Mesothelial cell of epicardium (in vitro differentiated cells): ENCODE measurements around the gene SERPINF2. TPM values are rescaled to one million over a fixed set of nuclear protein-coding genes. Genes with fewer than 3 reads are reported as not detected.

Experiments
- DNase-seq, 2 experiments: peaks; one replicate each; pipeline ENCODE4 v3.0.0; 2021; ENCODE audit warnings: low spot score in 2 of 2; ENCODE audit not compliant: unreplicated experiment in 2 of 2
- H3K27ac Mint-ChIP-seq: 2 replicates; pipeline ENCODE4 v1.8.0; 2021; ENCODE audit warnings: mixed read lengths
- H3K27me3 Mint-ChIP-seq: 2 replicates; pipeline ENCODE4 v1.8.0; 2021; ENCODE audit warnings: low read depth, mixed read lengths
- H3K36me3 Mint-ChIP-seq: 2 replicates; pipeline ENCODE4 v1.8.0; 2021; ENCODE audit warnings: mixed read lengths
- H3K4me1 Mint-ChIP-seq: 2 replicates; pipeline ENCODE4 v1.8.0; 2021; ENCODE audit warnings: mixed read lengths
- H3K4me3 Mint-ChIP-seq: 2 replicates; pipeline ENCODE4 v1.8.0; 2021; ENCODE audit warnings: mild to moderate bottlenecking, moderate library complexity, mixed read lengths
- H3K9me3 Mint-ChIP-seq: 2 replicates; pipeline ENCODE4 v1.8.0; 2021; ENCODE audit warnings: mixed read lengths
- CTCF ChIP-seq: fragments of 200-600 bp; sonication (generic); IDR thresholded peaks from one replicate; pipeline ENCODE4 v1.5.0; 2021; ENCODE audit warnings: antibody characterized with exemption; ENCODE audit not compliant: unreplicated experiment
- total RNA-seq: library from RNA; stranded (reverse); gene quantifications from 3 replicates; pipeline ENCODE4 v1.2.1, GENCODE V29; 2021

The SERPINF2 gene
- total RNA-seq, 1 donor from 2014 or later, result 0.63 TPM

GRCh38 chr17:1714427-1714979 lies 28.2 kb upstream of the SERPINF2 start:
- peaks cover 3% of the 10 kb centered on the region for H3K36me3 Mint-ChIP-seq
- DNase-seq, result peak; percentile 95 to 96
- H3K27me3 Mint-ChIP-seq, result no peaks in the 10 kb centered on the region
- H3K27ac Mint-ChIP-seq, result peak overlapping the region; percentile 99
- H3K4me3 Mint-ChIP-seq, result peak overlapping the region; percentile 91
- H3K4me1 Mint-ChIP-seq, result peaks cover 59% of the 10 kb centered on the region
- no peaks in the 10 kb centered on the region for H3K9me3 Mint-ChIP-seq
- TF ChIP-seq CTCF, result no peak

DNA sequence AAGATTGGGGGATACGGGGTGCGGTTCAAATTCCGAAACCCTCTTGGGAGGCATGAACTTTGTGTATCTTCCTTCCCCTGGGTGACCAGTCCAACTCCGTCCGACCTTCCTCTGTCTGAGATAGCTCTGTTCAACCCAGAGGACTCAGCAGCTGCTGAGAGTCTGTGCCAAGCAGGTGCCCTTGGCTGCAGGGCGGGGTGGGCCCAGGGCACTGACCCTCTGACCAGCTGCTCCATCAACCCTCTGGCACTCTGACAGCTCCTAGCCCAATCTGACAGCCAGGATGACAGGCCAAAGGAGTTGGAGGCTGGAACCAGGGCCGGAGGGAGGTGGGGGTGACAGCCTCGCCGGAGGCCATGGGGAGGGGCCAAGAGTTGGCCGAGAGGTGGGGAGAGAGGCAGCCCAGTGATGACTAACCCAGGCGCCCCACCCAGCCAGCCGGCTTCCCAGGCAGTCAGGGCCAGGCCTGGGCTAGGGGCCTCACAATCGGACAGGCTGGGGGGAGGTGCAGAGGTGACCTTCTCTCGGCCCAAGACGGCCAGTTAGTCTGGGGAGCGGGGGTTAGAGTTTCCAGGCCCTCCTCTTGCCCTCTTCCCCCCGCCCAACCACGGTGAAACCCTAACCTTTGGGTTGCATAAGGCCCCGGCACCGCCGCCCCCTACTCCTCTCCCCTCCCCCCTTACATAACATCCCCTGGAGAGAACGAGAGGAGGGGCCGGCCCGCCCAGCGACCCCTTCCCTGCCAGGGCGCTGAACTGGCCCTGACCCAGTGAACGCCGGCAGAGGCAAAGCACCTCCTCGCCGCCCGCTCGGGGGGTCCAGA lies 27.5 kb upstream of the SERPINF2 start:
- Mint-ChIP-seq H3K4me3 (peak overlapping the region; percentile 91), H3K27ac (peak overlapping the region; percentile 99), H3K9me3 (no peaks in the 10 kb centered on the region), H3K36me3 (peaks cover 3% of the 10 kb centered on the region), H3K4me1 (peaks cover 59% of the 10 kb centered on the region), H3K27me3 (no peaks in the 10 kb centered on the region)
- peak in 1 of 2 experiments; percentile 68 for DNase-seq
- no peak for TF ChIP-seq CTCF

DNA sequence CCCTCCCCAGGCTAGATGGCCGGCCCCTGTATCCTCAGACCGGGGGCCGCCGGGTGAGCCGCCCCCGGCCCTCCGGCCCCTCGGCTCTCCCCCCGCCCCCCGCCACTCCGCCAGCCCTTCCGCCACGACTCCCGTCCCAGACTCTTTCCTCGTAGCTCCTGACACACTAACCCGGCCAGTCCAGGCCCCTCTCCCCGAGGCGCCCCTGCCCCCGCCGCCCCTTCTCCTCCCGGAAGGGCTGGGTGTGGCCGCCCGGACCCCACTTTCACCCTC lies 26.9 kb upstream of the SERPINF2 start:
- peak overlapping the region; percentile 99 for H3K27ac Mint-ChIP-seq
- peak overlapping the region; percentile 91 for H3K4me3 Mint-ChIP-seq
- peaks cover 57% of the 10 kb centered on the region for H3K4me1 Mint-ChIP-seq
- TF ChIP-seq CTCF, result no peak
- no peaks in the 10 kb centered on the region for H3K27me3 Mint-ChIP-seq
- peaks cover 3% of the 10 kb centered on the region for H3K36me3 Mint-ChIP-seq
- H3K9me3 Mint-ChIP-seq, result no peaks in the 10 kb centered on the region
- no peak for DNase-seq

DNA sequence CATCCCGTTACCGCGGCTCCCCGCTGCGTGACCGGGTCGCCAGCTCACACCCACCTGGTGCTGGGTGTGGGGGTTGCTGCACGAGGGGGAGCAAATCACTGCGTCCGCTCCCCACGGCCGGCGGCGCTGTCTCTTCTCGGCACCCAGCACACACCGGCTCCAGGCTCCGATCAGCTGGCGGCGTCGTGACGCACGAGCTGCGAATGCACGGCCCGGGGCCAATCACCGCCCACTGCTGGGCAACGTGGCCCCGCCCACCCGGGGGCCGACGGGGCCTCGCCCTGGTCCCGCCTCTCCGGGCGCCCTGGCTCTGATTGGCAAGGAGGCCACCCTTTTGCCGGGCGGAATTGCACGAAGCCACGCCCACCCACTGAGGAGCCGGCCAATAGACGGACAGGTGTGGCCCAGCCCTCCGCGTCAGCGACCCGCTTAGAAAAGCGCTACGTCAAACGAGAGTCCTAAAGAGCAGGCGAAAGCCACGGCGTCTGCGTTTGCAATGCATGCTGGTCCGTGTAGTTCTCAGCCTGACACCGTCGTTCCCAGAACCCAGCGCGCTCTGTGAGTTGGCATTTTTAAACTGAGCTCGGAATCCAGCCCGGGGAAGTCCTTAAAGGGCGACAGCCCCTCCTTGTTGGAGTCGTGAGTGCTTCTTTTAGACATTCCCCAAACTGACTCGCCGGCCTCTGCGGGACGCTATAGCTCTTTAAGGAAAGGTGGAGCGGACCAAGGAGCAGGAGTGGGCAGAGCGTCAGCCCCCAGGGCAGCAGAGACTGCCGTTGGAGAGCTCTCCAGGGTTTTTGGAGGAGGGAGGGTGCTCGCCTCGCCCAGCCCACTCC lies 26.4 kb upstream of the SERPINF2 start:
- peak; percentile 100 for DNase-seq
- Mint-ChIP-seq H3K27ac (peak overlapping the region; percentile 100), H3K4me1 (peaks cover 53% of the 10 kb centered on the region), H3K9me3 (no peaks in the 10 kb centered on the region), H3K27me3 (no peaks in the 10 kb centered on the region), H3K36me3 (peaks cover 3% of the 10 kb centered on the region), H3K4me3 (peak overlapping the region; percentile 91)
- no peak for TF ChIP-seq CTCF

DNA sequence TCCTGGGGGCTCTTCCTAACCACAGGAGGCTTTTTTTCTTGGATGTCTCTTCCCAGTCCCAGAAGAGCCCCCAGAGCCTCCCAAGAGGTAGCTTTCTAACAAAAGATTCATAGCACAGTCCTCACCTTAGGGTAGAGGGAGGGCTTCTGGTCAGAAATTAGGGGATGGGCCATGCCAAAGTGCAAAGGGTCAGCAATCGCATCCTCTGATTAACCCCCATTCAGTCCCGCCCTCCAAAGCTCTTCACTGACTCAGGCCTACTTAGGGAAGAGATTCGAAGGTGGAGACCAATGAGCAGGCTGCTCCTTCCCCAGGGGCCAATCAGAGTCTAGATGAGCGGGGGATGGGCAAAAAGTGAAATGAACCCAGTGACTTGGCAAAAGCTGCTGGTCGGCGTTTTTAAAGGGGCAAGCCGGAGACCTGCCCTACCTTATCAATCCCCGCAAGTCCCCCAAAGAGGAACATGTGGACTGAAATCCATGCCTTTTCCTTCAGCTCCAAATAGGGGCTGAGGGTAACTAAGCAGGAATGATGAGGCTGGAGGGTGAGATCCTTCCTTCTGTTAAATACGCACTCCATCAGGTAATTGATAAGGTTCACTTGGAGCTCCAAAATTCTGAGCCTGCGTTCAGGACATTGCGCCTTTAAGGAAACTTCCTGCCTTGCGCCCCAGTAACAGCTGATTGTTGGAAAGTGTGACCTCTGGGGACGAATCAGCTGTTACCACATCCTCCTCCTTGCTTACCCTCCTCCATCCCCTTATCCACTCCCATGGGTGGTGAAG lies 25.6 kb upstream of the SERPINF2 start:
- Mint-ChIP-seq H3K27me3 (no peaks in the 10 kb centered on the region), H3K27ac (peak overlapping the region; percentile 100), H3K4me1 (peaks cover 45% of the 10 kb centered on the region), H3K4me3 (peak overlapping the region; percentile 91), H3K36me3 (peaks cover under 1% of the 10 kb centered on the region), H3K9me3 (no peaks in the 10 kb centered on the region)
- TF ChIP-seq CTCF, result no peak
- DNase-seq, result peak in 1 of 2 experiments; percentile 84
